ENCODE measurements around the gene PEX1. TPM values are rescaled to one million over a fixed set of nuclear protein-coding genes. Genes with fewer than 3 reads are reported as not detected.

PEX1 gene
- total and polyA plus RNA-seq, 3 donors from 2014 or later, result 20.4 to 29.4 (median 27.4) TPM

DNA sequence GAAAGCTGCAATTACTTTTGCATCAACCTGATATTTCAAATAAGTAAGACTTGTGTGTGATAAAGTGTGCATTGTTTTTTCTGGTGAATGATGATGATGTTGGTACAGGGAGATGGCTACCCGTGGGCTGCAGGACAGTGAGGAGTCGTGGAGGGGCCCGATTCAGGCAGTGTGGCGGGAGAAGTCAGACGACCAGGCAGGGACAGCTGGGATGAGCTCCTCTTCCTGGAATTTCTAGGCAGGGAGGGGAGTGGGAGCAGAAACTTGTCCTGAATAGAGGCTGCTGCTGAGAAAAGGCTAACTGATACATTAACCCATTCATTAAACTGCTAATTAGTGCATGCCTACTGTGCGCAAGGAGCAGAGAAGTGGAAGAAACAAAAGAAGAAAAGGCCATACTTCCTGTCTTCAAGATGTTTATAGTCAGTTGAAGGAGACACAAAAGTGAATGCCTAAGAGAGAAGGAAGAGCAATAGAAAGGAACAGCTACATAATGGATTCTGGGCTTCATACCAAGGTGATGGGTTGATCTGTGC is 90.3 kb downstream of the PEX1 start:
- H3K9me3 ChIP-seq, result no peaks in the 10 kb centered on the region
- H3K27me3 ChIP-seq, result no peaks in the 10 kb centered on the region
- no peak overlapping the region for H3K4me3 ChIP-seq
- 72 to 75% methylated on average over 6 of the region's 6 CpGs for WGBS, 2 donors
- H3K36me3 ChIP-seq (ENCODE audit: low read depth, missing control alignments), result no peaks in the 10 kb centered on the region
- H3K27ac ChIP-seq, result no peak overlapping the region
- TF ChIP-seq POLR2A (IDR thresholded peaks at IDR 0.05) (no peak), CTCF (IDR thresholded peaks at IDR 0.05) (no peak)
- DNase-seq, result no peak
- intact Hi-C loops (cut with DNase I; ENCODE audit: low total_unique reads), result no loop called here
- no peaks in the 10 kb centered on the region for H3K4me1 ChIP-seq

Other genes with a start within 250 kb of the PEX1 start
- gene GATAD1, start 81.0 kb downstream of the PEX1 start, total RNA-seq, result 10 to 100 TPM; 65.5 to 71.7 TPM
- gene GATAD1, start 81.0 kb downstream of the PEX1 start, polyA plus RNA-seq (ENCODE audit: insufficient read depth, low read depth, low replicate concordance), result 22.7 TPM
- gene ERVW-1, start 50.6 kb downstream of the PEX1 start, total RNA-seq, result 10 to 100 TPM in 1 of 2 donors, 1 to 10 TPM in 1; 7.5 to 16.5 TPM
- gene ERVW-1, start 50.6 kb downstream of the PEX1 start, polyA plus RNA-seq (ENCODE audit: insufficient read depth, low read depth, low replicate concordance), result 17.5 TPM
- 10 to 100 TPM; 20.5 to 22.5 TPM for gene RBM48, start 275 bp upstream of the PEX1 start, total RNA-seq
- gene RBM48, start 275 bp upstream of the PEX1 start, polyA plus RNA-seq (ENCODE audit: insufficient read depth, low read depth, low replicate concordance), result 20.3 TPM
- gene FAM133B, start 61.9 kb upstream of the PEX1 start, total RNA-seq, result 10 to 100 TPM; 20.1 to 24.3 TPM
- 6.0 TPM for gene FAM133B, start 61.9 kb upstream of the PEX1 start, polyA plus RNA-seq (ENCODE audit: insufficient read depth, low read depth, low replicate concordance)

Measured in testis (tissue), 3 donors.